ENCODE results near the gene AJAP1.

Gene AJAP1

DNA sequence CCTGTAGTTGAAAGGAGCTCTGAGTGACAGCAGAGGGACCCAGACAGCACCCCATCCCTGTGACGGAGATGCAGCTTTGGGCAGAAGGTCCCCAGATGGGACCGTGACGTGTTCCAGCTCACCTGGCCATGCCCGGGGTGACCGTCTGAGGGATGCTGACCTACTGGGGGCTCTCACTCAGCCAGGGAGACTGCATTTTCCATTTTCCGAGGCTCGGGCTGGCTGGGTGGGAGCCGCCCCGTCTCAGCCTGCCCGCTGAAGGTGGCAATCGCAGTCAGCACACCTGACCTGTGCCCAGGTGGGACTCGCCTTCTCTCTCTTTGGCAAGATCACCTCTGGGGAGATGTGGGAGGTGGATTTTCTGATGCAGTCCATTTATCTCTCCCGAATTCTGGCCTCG is 127.2 kb downstream of the AJAP1 start:
- no peak for DNase-seq

GRCh38 chr1:4784761-4785160 is 130.4 kb downstream of the AJAP1 start:
- no peak for DNase-seq

- no peak for DNase-seq
These were observed 131.6 kb downstream of the AJAP1 start for GRCh38 chr1:4786055-4786454.

GRCh38 chr1:4787551-4787950 is 133.1 kb downstream of the AJAP1 start:
- DNase-seq, result no peak

GRCh38 chr1:4792565-4792964 is 138.2 kb downstream of the AJAP1 start:
- DNase-seq, result no peak

DNA sequence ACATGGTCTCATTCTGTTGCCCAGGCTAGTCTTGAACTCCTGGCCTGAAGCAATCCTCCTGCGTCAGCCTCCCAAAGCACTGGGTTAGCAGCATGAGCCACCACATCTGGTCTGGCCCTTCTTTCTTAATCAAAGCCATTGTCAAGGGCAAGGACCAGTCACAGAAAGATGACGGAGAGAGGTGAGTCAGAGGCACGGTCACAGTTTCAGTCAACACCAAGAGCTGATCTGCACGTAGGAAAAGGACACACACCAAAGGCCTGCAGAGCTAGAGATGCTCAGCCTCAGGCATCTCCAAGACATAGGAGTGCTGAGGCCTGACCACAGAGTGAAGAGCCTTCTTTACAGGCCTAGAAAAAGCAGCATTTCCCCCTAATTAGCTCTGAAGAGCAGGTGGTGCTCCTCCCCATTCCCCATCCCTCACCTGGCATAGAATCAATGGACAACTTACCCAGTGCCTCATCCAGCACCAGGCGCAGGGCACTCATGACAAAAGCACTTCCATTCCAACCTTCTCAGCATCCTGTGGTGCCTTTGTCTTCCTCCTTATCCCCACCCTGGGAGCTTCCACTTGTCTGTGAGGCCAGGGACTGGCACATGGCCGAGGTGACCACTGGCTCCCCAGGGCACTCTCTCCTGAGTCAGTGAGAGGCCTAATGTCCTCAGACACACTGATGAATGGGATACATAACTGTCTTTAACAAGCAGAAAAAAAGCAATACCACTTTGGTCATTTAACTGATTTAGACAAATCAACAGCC is 139.8 kb downstream of the AJAP1 start:
- no peak for DNase-seq

DNA sequence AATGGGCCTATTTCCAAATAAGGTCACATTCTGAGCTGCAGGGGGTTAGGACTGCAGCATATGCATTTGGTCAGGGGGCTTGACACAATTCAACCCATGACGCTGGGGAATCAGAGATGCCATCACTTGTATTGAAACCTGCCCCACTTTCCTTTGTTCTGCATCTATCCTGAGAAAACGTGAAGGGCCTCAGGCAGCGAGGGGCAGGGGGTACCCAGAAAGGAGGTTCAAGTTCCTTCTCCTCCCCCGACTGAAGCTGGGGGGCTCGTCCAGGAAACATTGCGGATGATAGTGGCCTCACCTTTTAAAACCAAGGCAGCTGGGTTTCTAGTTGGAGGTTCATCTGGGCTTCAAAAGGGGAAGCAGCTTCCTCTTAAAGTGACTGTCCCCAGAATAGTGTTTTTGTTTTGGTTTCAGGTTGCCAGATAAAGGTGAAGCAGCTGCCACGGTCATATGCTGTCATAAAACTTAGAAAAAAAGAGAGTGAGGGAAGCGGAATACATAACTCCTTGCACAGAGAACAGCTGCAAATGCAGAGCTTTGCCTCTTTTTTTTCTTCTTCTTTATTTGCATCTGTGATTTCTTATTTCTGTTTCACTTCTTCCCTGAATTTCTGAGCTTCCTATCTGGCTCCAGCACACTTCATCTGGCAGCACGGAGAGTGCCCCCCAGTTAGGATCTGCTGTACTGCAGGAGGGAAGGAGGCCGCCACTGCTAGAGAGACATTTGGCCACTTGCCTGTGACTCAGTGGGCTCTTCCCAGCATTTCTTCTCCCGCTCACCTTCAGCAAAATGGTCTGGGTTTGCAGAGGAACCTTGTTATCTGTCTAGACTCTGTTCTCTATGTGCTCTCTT is 142.0 kb downstream of the AJAP1 start:
- DNase-seq, result no peak

- no peak for DNase-seq
These were observed 142.6 kb downstream of the AJAP1 start for GRCh38 chr1:4797016-4797410.

GRCh38 chr1:4797429-4797828 is 143.0 kb downstream of the AJAP1 start:
- DNase-seq, result no peak

- DNase-seq, result no peak
These were observed 146.9 kb downstream of the AJAP1 start for GRCh38 chr1:4801192-4801924.

GRCh38 chr1:4802024-4802423 is 147.6 kb downstream of the AJAP1 start:
- no peak for DNase-seq

DNA sequence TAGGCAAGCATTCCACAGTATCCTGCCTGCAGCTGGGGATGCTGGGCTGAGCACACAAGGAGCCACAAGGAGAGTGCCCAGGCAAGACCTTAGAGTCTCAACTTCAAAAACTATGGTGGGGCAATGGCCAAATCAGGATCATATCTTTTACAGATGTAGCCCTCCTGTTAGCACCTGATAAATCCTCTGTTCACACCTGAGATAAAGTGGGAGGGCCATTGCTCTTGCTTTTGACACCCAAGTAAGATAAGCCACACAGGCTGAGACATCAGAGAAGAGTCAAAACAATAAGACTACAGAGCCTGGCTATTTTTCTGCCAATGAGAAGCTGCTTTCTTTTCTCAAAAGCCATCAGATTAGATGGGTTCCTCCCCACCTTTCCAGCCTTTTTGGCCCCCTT is 148.9 kb downstream of the AJAP1 start:
- no peak for DNase-seq

DNA sequence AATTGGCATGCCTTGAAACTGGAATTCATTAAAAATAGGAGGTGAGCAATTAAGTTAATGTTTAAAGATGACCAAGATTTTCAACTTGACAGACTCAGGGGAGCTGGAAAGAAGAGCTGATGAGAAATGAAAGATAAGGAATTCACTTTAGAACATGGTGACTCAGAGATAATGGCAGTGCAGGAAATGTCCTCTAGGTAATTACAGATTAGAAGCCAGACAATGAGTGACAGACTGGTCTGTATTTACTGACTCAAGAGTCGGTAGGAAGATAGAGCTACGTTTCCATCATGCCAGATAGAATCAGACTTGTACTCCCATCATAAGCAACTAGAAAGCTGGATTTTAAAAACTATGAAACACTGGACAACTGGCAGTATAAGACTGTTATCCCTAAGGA is 151.6 kb downstream of the AJAP1 start:
- no peak for DNase-seq

GRCh38 chr1:4820543-4820942 is 166.1 kb downstream of the AJAP1 start:
- DNase-seq, result no peak

DNA sequence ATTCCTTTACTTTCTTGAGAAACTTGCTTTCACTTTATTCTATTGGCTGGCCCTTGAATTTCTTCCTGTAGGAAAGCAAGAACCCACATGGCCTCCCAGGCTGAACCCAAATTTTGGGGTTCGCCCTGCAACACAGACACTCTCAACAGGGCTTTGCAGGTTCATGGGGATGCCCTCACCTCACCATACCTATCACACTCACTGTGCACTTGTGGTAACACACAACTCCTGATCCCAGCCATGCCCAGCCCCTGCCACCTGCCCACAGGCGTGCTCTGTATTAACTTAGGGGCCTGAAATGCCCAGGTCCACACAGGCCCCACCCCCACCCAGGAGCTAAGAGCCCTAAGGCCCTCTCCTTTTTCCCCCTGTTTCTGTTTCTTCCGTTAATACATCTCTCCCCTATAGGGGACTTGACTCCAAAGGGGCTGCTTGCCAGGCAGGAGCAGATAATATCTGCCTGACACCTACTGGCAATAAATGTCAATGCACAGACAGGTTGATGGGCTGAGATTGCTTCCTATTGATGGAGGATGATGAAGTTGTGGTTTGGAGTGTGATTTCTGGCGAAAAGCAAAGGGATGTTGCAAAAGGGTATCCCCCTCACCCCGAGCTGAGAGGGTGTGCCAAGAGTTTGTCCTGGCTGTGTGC is 171.5 kb downstream of the AJAP1 start:
- no peak for DNase-seq

- DNase-seq, result no peak
These were observed 176.3 kb downstream of the AJAP1 start for GRCh38 chr1:4830707-4831106.

- no peak for DNase-seq
These were observed 182.2 kb downstream of the AJAP1 start for GRCh38 chr1:4836574-4836973.

GRCh38 chr1:4837031-4837600 is 182.7 kb downstream of the AJAP1 start:
- DNase-seq, result no peak

DNA sequence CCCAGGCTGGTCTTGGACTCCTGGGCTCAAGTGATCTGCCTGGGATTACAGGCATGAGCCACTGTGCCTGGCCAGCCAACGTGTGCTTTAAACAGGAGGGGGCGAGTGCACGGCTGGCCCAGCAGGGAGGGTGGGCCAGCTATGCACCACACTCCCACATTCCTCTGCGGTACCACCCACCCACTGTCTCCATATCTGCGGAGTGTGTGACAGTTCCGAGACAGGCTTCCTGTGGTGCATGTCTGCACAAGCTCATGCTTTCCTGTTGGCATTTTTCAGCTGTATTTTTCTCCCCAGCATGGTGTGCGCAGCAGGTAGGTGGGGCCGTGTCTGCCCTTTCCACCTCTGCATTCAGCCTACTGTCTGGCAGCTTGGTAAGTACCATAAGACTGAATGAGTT is 183.3 kb downstream of the AJAP1 start:
- DNase-seq, result no peak

- no peak for DNase-seq
These were observed 183.8 kb downstream of the AJAP1 start for GRCh38 chr1:4838231-4838630.

Measured in stimulated activated CD4-positive, alpha-beta T cell treated with anti-CD3 and anti-CD28 coated beads, Interleukin-4, amount 100 ng/mL, for 1 hour (primary cell).